ENCODE results near the gene HIPK1.
"Not testable (repeated sequence)": the region's sequence is repeated elsewhere in the genome, so short reads cannot be mapped to it uniquely, and the experiment has no call there.

HIPK1 gene

GRCh38 chr1:113982949-113983348, 53.8 kb downstream of the HIPK1 start:
- DNase-seq (ENCODE audit: low read depth): no peak

DNA sequence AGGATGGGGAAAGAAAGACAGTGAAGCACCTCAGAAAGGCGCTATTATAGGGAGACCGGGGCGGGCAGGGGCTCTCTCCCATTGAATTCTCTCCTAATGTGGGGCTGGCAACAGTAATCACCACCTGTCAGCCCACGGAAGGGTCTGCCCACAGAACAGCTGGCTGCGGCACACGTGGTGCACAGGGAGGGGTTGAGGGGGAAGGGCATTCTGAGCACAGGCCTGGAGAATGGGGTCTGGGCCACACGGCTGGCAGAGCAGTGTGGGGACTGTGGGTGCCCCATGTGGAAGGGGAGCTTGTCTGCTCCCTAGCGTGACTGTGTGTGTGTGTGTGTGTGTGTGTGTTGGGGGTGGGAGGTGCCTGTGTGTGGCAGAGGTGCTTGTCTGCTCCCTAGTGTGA, 54.3 kb downstream of the HIPK1 start:
- DNase-seq (ENCODE audit: low read depth): no peak

GRCh38 chr1:113983826-113984225, 54.7 kb downstream of the HIPK1 start:
- no peak for DNase-seq (ENCODE audit: low read depth)

DNA sequence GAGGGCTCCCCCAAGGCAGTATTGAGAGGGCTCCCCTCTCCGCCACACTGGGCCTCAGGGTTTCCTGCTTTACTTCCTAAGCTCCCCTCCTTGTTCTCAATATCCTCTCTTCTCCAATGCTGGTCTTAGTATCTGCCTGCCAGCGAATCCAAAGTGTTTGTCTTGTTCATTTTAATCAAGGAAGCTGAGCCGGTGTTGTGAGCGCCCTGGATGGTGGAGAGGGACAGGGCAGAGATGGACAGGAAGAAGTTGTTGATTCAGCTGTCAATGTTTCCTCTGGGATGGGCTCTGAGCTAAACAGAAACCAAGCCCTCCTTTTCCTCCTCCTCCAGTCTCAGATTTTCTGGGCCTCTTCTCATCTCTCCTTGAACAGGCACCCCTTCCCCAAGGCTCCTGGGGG, 55.6 kb downstream of the HIPK1 start:
- no peak for DNase-seq (ENCODE audit: low read depth)

DNA sequence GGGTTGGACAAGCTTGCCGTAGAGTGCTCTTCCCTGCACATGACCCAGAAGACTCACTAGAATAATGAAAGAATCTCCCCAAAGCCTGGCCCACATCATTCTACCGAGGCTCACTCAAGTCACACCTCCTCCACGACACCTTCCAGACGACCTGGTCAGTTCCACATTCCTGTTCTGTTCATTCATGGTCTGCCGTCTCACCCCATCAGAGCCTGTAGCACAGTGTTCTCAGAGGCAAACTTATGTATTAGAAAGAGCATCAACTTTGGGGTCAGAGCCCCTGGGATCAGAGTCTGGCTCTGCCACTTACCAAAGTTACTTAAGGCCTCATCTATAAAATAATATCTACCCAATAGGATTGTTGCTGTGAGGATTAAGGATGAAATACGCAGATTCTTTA, 57.7 kb downstream of the HIPK1 start:
- no peak for DNase-seq (ENCODE audit: low read depth)

GRCh38 chr1:113987259-113987658, 58.1 kb downstream of the HIPK1 start:
- DNase-seq (ENCODE audit: low read depth): no peak

- no peak for DNase-seq (ENCODE audit: low read depth)
These were observed 61.4 kb downstream of the HIPK1 start for GRCh38 chr1:113990530-113990929.

DNA sequence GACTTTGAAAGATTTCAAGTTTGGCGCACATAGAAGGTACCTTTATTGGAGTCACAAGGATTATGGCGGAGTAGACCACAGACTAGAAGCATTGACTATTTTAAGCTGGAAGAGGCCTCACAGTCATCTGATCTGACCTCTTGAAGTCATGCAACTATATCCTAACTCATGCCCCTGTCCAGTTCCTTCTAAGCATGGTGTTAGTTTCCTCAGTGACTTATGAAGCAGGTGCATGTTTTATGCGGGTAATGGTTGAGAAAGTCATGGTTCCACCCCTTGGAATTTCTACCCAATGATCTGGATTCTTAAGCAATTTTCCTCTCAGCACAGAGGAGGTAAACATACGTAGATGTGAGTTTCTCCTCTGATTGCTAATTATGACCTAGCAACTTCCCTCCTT, 61.8 kb downstream of the HIPK1 start:
- no peak for DNase-seq (ENCODE audit: low read depth)

GRCh38 chr1:113991467-113991997, 62.4 kb downstream of the HIPK1 start:
- DNase-seq (ENCODE audit: low read depth): no peak

GRCh38 chr1:113993072-113993471, 63.9 kb downstream of the HIPK1 start:
- no peak for DNase-seq (ENCODE audit: low read depth)

DNA sequence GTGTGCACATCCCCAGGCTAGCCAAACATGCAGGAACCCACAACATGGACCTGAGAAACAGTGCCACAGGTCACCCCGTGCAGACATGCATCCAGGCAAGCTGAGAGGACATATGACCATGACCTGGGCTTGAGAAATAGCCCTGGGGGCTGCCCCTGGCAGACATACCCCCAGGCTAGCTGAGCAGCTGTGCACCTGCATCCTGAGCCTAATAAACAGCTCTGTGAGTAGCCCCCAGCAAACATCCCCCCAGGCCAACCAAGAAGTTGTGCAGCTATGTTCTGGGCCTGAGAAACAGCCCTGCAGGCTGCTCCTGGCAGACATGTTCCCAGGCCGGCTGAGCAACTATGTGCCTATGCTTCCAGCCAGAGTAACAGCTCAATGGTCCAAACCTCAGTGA, 64.6 kb downstream of the HIPK1 start:
- no peak for DNase-seq (ENCODE audit: low read depth)

- DNase-seq (ENCODE audit: low read depth): no peak
These were observed 66.3 kb downstream of the HIPK1 start for GRCh38 chr1:113995382-113995781.

DNA sequence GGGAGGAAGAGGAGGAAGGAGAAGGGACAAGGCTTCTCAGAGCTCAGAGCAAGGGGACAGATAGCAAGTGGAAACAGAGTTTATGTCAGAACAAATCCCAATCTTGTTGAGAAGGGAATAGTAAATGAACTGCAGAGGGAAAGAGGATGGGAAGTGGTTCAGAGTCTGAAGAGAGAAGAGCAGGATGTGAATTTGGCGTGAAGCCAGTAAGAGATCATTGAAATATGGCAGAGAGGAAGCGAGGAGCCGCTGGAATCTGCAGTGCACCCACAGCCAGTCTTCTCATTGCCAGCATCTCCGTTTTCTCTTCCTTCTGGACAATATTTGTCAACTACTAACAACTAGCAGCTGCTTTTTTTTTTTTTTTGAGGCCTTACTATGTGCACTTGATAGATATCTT, 69.2 kb downstream of the HIPK1 start:
- no peak for DNase-seq (ENCODE audit: low read depth)

DNA sequence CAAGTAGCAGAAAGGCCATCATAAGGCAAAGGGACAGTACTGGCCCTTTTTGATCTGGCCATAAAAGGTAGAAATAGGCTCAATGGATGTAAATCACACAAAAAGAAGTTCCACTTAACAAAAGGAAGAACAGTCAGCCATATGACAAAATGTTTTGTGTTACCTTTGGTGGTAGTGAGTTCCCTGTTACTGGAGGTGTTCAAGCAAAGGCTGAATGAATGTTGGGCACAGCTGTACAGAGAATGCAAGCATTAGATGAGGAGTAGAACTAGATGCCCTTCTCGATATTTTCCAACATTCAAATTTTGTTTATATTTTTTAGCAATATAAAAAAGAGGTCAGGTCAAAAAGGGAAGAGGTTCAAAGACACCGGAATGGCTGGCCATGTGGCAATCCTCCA, 70.1 kb downstream of the HIPK1 start:
- DNase-seq (ENCODE audit: low read depth): no peak

GRCh38 chr1:113999799-114000198, 70.7 kb downstream of the HIPK1 start:
- no peak for DNase-seq (ENCODE audit: low read depth)

GRCh38 chr1:114000406-114000805, 71.3 kb downstream of the HIPK1 start:
- DNase-seq (ENCODE audit: low read depth): no peak

DNA sequence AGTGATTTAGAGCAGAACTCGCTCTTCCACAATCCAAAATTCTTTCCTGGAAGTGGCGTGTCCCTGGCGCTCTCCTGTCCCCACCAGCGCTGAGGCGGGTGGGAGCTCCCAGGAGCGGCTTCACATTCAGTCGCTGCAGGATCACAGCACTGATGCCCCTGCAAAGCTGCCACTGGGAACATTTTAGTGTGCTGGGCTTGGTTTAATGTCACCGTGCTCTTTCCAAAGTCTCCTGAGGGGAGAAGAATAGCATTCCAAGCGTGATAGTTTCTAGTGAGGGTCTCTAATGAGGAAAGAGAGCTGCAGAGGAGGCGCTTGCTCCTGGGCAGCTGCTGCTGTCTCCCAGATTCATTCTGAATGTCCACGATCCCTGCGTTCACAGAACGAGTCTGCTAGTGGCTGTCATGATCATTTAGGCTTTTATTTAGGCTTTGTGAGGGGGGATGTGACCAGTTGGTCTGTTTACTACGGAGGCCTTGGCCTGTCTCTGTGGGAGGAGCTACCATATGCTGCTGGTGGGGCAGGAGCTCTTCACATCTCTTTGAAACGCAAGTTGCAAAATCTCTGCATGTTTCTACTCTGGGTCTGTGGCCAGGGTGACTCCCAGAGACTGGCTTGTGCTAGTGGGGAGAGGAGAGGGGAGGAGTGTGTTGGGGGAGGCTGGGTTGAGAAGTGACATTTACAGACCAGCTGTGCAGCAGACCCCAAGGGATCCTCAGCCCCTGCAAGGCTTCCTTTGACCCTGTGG, 73.5 kb downstream of the HIPK1 start:
- DNase-seq (ENCODE audit: low read depth): no peak

DNA sequence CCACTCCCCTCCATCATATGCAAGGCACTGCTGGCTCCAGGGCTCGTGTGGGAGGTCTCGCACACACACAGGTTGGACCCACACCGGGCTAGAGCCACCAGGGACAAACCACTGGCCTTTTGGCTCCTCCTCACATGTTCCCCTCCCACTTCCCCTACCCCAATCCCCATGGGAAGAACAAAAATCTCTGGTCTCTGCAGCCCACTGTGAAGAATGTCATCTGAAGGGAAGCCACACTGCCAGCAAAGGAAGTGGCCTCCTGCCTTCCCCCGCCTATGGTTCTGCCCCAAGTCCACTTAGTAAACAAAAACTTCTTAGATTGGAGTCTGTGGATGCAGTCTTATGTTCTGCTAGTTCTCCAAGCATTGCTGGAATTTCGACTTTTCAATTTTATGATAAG, 74.3 kb downstream of the HIPK1 start:
- DNase-seq (ENCODE audit: low read depth): no peak

GRCh38 chr1:114006825-114007224, 77.7 kb downstream of the HIPK1 start:
- DNase-seq (ENCODE audit: low read depth): not testable (repeated sequence)

GRCh38 chr1:114008480-114008941, 79.4 kb downstream of the HIPK1 start:
- DNase-seq (ENCODE audit: low read depth): no peak

- DNase-seq (ENCODE audit: low read depth): no peak
These were observed 79.9 kb downstream of the HIPK1 start for GRCh38 chr1:114008993-114009392.

GRCh38 chr1:114009393-114009792, 80.3 kb downstream of the HIPK1 start:
- DNase-seq (ENCODE audit: low read depth): no peak

DNA sequence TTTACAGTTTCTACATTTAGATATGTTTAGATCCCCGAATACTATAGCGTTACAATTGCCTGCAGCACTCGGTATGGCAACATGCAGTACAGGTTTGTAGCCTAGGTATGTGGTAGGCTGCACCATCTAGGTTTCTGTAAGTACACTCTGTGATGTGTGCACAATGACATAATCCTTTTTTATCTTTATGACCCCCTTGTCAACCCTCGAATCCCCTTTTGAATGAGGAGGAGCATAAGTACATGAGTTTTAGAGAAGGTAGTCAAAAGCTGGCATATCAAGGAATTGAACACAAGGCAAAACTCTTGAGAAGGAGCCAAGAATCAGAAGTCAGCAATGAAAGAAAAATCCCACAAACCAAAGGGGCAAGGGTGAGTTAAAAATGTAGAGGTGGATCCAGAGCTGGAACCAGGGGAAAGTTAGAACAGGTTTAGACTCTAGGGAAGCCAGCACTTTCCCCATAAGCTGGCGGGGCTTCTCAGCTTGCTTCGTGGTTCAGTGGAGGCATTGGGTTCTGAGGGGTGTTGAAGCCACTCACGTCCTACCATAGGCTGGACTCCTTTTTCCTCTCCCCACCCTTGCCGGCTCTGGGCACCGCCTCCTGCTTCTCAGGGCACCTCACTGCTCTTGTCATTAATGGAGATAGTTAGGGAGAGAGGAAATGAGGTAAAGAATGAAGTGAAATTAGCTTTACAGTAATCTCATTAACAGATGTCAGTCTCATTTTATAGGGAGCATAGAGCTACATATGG, 81.5 kb downstream of the HIPK1 start:
- DNase-seq (ENCODE audit: low read depth): no peak

All from fibroblast of the conjunctiva (primary cell).